K562 (cell line): ENCODE data around the gene CENPI. TPM values are rescaled to one million over a fixed set of nuclear protein-coding genes. Genes with fewer than 3 reads are reported as not detected.

ENCODE experiments used
- ATAC-seq: fragments of 200-7000 bp; cut with Tn5 transposase; 3 replicates; pipeline ENCODE4 v1.9.1; 2020; ENCODE audit warnings: moderate library complexity
- BruUV-seq: library from RNA; stranded (reverse); fragments of 400-500 nt; replicated peaks from 2 replicates; lab custom pipeline; 2021; lab: Mats Ljungman, UMichigan
- CTCF ChIA-PET: fragments of 300-600 bp; formaldehyde crosslinking; extraction: SDS; loops from one replicate; lab custom pipeline; 2021; ENCODE audit warnings: low intra/inter-chr PET ratio; lab: Yijun Ruan, JAX
- POLR2A ChIA-PET: fragments of 300-600, 350-650 bp; sonication (Branson Sonifier 250); formaldehyde crosslinking; extraction: SDS; loops from one replicate; lab custom pipeline; 2021; ENCODE audit warnings: antibody characterized with exemption, inconsistent platforms; lab: Yijun Ruan, JAX
- DNase-seq, 4 experiments: peaks; one replicate each; pipeline versions ENCODE4 v3.0.0 to v3.0.0-alpha.2; 2011 to 2018; ENCODE audit warnings: low spot score in 3 of 4, mixed read lengths in 3 of 4; ENCODE audit errors: extremely low read depth in 1 of 4
- FAIRE-seq: peaks from 2 replicates; lab custom pipeline; 2011; peaks lifted over from hg19 to GRCh38; lab: Jason Lieb, UNC
- H2AFZ ChIP-seq: 2 replicates; pipeline ENCODE4 v1.6.0; 2011; ENCODE audit warnings: low read depth, low read length, control low read depth, inconsistent platforms
- H3K27ac ChIP-seq: fragments of 200-600 bp; 3 replicates; pipeline ENCODE4 v1.8.0; 2011; ENCODE audit warnings: low read depth, mild to moderate bottlenecking, control low read depth, inconsistent platforms, low read length, moderate library complexity, mixed read lengths; ENCODE audit errors: extremely low read depth
- H3K27me3 ChIP-seq, 2 experiments: fragments of 300-600 bp in 1 of 2; 2 replicates in 1 of 2; 3 replicates in 1 of 2; pipeline versions ENCODE4 v1.6.0 to v1.8.0; 2011; ENCODE audit warnings: inconsistent platforms in 2 of 2, low read length in 2 of 2, mild to moderate bottlenecking in 1 of 2, mixed read lengths in 1 of 2, moderate library complexity in 1 of 2; ENCODE audit not compliant: control insufficient read depth in 2 of 2, insufficient read depth in 2 of 2
- H3K36me3 ChIP-seq: fragments of 300-600 bp; 3 replicates; pipeline ENCODE4 v1.8.0; 2011; ENCODE audit warnings: mild to moderate bottlenecking, low read length, inconsistent platforms; ENCODE audit not compliant: control insufficient read depth, insufficient read depth
- H3K4me1 ChIP-seq, 2 experiments: fragments of 200-600 bp in 1 of 2; replicated peaks in 1 of 2; 2 replicates in 1 of 2; 3 replicates in 1 of 2; pipeline versions ENCODE4 v1.5.1 to v1.8.0; 2011; ENCODE audit warnings: inconsistent platforms in 2 of 2, low read length in 2 of 2, mild to moderate bottlenecking in 1 of 2, mixed read lengths in 1 of 2, moderate library complexity in 1 of 2; ENCODE audit not compliant: control insufficient read depth in 2 of 2, insufficient read depth in 2 of 2
- H3K4me2 ChIP-seq: 2 replicates; pipeline ENCODE4 v1.6.1; 2011; ENCODE audit warnings: low read length, control low read depth, inconsistent platforms, mixed read lengths; ENCODE audit not compliant: insufficient read depth
- H3K4me3 ChIP-seq: fragments of 200-600 bp; sonication (generic), shearing (Covaris generic); 2 replicates; pipeline ENCODE4 v1.5.1; 2016; ENCODE audit warnings: control low read depth, inconsistent platforms
- H3K79me2 ChIP-seq: fragments of 200-600 bp; 3 replicates; pipeline ENCODE4 v1.8.0; 2011; ENCODE audit warnings: low read length, inconsistent platforms; ENCODE audit not compliant: control insufficient read depth, insufficient read depth
- H3K9ac ChIP-seq, 2 experiments: 2 replicates each; pipeline versions ENCODE4 v1.6.0 to v1.6.1; 2011; ENCODE audit warnings: low read depth in 2 of 2, low read length in 2 of 2, control low read depth in 1 of 2, inconsistent platforms in 1 of 2, mild to moderate bottlenecking in 1 of 2, mixed read lengths in 1 of 2; ENCODE audit not compliant: insufficient read depth in 1 of 2
- H3K9me1 ChIP-seq: one replicate; pipeline ENCODE4 v1.6.0; 2011; ENCODE audit warnings: inconsistent platforms, mild to moderate bottlenecking, low read length, moderate library complexity; ENCODE audit not compliant: control insufficient read depth, insufficient read depth
- H3K9me3 ChIP-seq: replicated peaks from 2 replicates; pipeline ENCODE4 v1.5.1; 2011; ENCODE audit warnings: low read depth, low read length, inconsistent platforms; ENCODE audit not compliant: control insufficient read depth, insufficient read depth
- H4K20me1 ChIP-seq: replicated peaks from 2 replicates; pipeline ENCODE4 v1.6.1; 2011; ENCODE audit warnings: low read length, inconsistent platforms, mixed read lengths; ENCODE audit not compliant: control insufficient read depth, insufficient read depth
- CBFA2T2 ChIP-seq: fragments of 450-650 bp; conservative IDR thresholded peaks from 2 replicates; pipeline ENCODE4 v1.6.1; 2017; ENCODE audit warnings: mild to moderate bottlenecking
- CEBPB ChIP-seq: fragments of 450-650 bp; IDR thresholded peaks from 2 replicates; pipeline ENCODE4 v1.6.1; 2016; ENCODE audit warnings: missing genetic modification characterization, missing compliant biosample characterization
- CEBPG ChIP-seq, 3 experiments: fragments of 200-800 bp in 1 of 3; sonication (Bioruptor generic) in 1 of 3; sonication (generic) in 1 of 3; formaldehyde crosslinking in 1 of 3; IDR thresholded peaks in 2 of 3; conservative IDR thresholded peaks in 1 of 3; 2 replicates each; pipeline versions ENCODE4 v1.6.1 to v1.8.0; 2016 to 2022; ENCODE audit warnings: missing compliant biosample characterization in 2 of 3, missing genetic modification characterization in 2 of 3, mild to moderate bottlenecking in 1 of 3, missing genetic modification reagents in 1 of 3
- CTBP1 ChIP-seq: fragments of 450-650 bp; IDR thresholded peaks from 2 replicates; pipeline ENCODE4 v1.6.1; 2016; ENCODE audit warnings: borderline replicate concordance
- DPF2 ChIP-seq: fragments of 450-650 bp; IDR thresholded peaks from 2 replicates; pipeline ENCODE4 v1.6.1; 2016
- JUND ChIP-seq, 2 experiments: IDR thresholded peaks; 2 replicates in 1 of 2; 3 replicates in 1 of 2; pipeline ENCODE4 v1.6.1; 2011; ENCODE audit warnings: borderline replicate concordance in 2 of 2, low read depth in 2 of 2, low read length in 2 of 2, improper control_type of control experiment in 1 of 2, missing biosample characterization in 1 of 2, missing genetic modification characterization in 1 of 2, missing genetic modification reagents in 1 of 2
- LCOR ChIP-seq: sonication (generic); formaldehyde crosslinking; IDR thresholded peaks from 2 replicates; pipeline ENCODE4 v1.8.0; 2022; ENCODE audit warnings: mild to moderate bottlenecking, missing genetic modification reagents
- MAFF ChIP-seq: IDR thresholded peaks from 2 replicates; pipeline ENCODE4 v1.6.1; 2012; ENCODE audit warnings: low read length, improper control_type of control experiment
- PBX2 ChIP-seq, 2 experiments: IDR thresholded peaks in 1 of 2; conservative IDR thresholded peaks in 1 of 2; 2 replicates each; pipeline ENCODE4 v1.6.1; 2016; ENCODE audit warnings: low read depth in 2 of 2, mild to moderate bottlenecking in 1 of 2, missing compliant biosample characterization in 1 of 2, missing genetic modification characterization in 1 of 2, moderate library complexity in 1 of 2
- RNF2 ChIP-seq: sonication (generic); IDR thresholded peaks from 2 replicates; pipeline ENCODE4 v1.6.1; 2016
- SMAD2 ChIP-seq: fragments of 150-350 bp; IDR thresholded peaks from 2 replicates; pipeline ENCODE4 v1.6.1; 2014; ENCODE audit warnings: low read depth, mild to moderate bottlenecking, low read length
- SMARCA4 ChIP-seq: fragments of 450-650 bp; IDR thresholded peaks from 2 replicates; pipeline ENCODE4 v1.6.1; 2016
- SRSF1 ChIP-seq: fragments of 200-400 bp; formaldehyde crosslinking; IDR thresholded peaks from 2 replicates; pipeline ENCODE4 v1.6.1; 2017; ENCODE audit warnings: mild to moderate bottlenecking, low read depth, low read length, moderate library complexity
- ZC3H11A ChIP-seq: IDR thresholded peaks from 2 replicates; pipeline ENCODE4 v1.6.1; 2012; ENCODE audit warnings: low read depth, low read length, improper control_type of control experiment
- ZEB2 ChIP-seq: fragments of 450-650 bp; IDR thresholded peaks from 2 replicates; pipeline ENCODE4 v1.6.1; 2016
- ZNF445 ChIP-seq: fragments of 250-450 bp; sonication (Bioruptor Pico); IDR thresholded peaks from 2 replicates; pipeline ENCODE4 v1.4.0; 2020; ENCODE audit warnings: low read depth, mild to moderate bottlenecking, moderate library complexity
- ZNF77 ChIP-seq: fragments of 250-450 bp; sonication (Bioruptor Pico); IDR thresholded peaks from 2 replicates; pipeline ENCODE4 v1.5.0; 2020
- ZNF830 ChIP-seq: fragments of 250-450 bp; sonication (Bioruptor Pico); IDR thresholded peaks from 2 replicates; pipeline ENCODE4 v1.5.0; 2021; ENCODE audit warnings: mild to moderate bottlenecking
- in situ Hi-C: fragments of 300-500 bp; cut with MboI; formaldehyde crosslinking; loops from 4 replicates; pipeline ENCODE4 v1.15.0; 2018; ENCODE audit warnings: inconsistent platforms, mixed read lengths
- intact Hi-C: fragments of 100-400 bp; cut with micrococcal nuclease; formaldehyde crosslinking; loops from 2 replicates; pipeline ENCODE4 v1.14.2; 2022
- polyA plus RNA-seq, 8 experiments: library from polyadenylated mRNA; depleted of rRNA in 4 of 8; stranded (reverse) in 5 of 8; unstranded in 3 of 8; fragments of >200 nt; fragmentation: Nextera tagmentation in 2 of 8; fragmentation: Illumina TruSeq in 1 of 8; extraction: Ambion mirVana in 2 of 8; extraction: Trizol in 1 of 8; gene quantifications; 2 replicates each; pipeline versions ENCODE4 v1.2.1 to v1.2.3, GENCODE V29; 2011 to 2014; ENCODE audit warnings: inconsistent platforms in 1 of 8, missing spikeins in 1 of 8
- total RNA-seq, 7 experiments: library from RNA; depleted of rRNA in 6 of 7; stranded (reverse); fragments of >200 nt in 6 of 7; fragmentation: Illumina TruSeq in 2 of 7; extraction: Trizol in 2 of 7; gene quantifications; 2 replicates each; pipeline versions ENCODE4 v1.2.1 to v1.2.3, GENCODE V29; 2011 to 2021; ENCODE audit warnings: low replicate concordance in 1 of 7

The CENPI gene
- total and polyA plus RNA-seq, 9 of the 15 experiments (the other 6 are each of a cell fraction or from before 2014, with no cell fraction given): 6.6 to 23.5 (median 14.9) TPM

GRCh38 chrX:101057093-101057714 is 40.8 kb upstream of the CENPI start (continued):
- TF ChIP-seq JUND (IDR thresholded peaks at IDR 0.05; ENCODE audit: borderline replicate concordance, low read depth, low read length) (peak; percentile 41; the same call in 1 of the 2 replicates), JUND (tag; IDR thresholded peaks at IDR 0.05; ENCODE audit: borderline replicate concordance, low read depth, low read length) (no peak), LCOR (CRISPR knock-in tag) (peak; percentile 81), CEBPB (peak; percentile 60), DPF2 (peak; percentile 80), ZEB2 (0 out of 2 replicates have a peak, but pooled peaks have one; percentile 23), CEBPG (CRISPR knock-in tag; IDR thresholded peaks at IDR 0.05) (peak; percentile 47; the same call in 1 of the 2 replicates), CEBPG (tag; conservative IDR thresholded peaks at IDR 0.05 in 1 of 2, IDR thresholded peaks at IDR 0.05 in 1 of 2) (peak; percentile 13 to 80; a peak in 2 of 4 replicates), SMARCA4 (peak; percentile 66), CBFA2T2 (peak; percentile 57)

- H3K9me1 ChIP-seq: no peaks in the 10 kb centered on the region
- no peak for DNase-seq
- no peaks in the 10 kb centered on the region for H3K9me3 ChIP-seq
- no TSS peak for BruUV-seq
- H3K79me2 ChIP-seq: no peaks in the 10 kb centered on the region
- H3K4me2 ChIP-seq: no peak overlapping the region
- POLR2A ChIA-PET: no interaction called here
- CTCF ChIA-PET: no interaction called here
- H4K20me1 ChIP-seq: no peaks in the 10 kb centered on the region
- H3K27ac ChIP-seq: no peak overlapping the region
- FAIRE-seq: no peak
- intact Hi-C loops: no loop called here
- in situ Hi-C loops: no loop called here
- ATAC-seq: no peak
- H2AFZ ChIP-seq: no peak overlapping the region
- TF ChIP-seq SRSF1: no peak
- TF ChIP-seq MAFF: no peak
- no peak for TF ChIP-seq SMAD2
- no peak for TF ChIP-seq RNF2
- no peak for TF ChIP-seq CTBP1
- TF ChIP-seq PBX2 (CRISPR knock-in tag; IDR thresholded peaks at IDR 0.05; ENCODE audit: low read depth): no peak
- no peak for TF ChIP-seq PBX2 (tag; conservative IDR thresholded peaks at IDR 0.05; ENCODE audit: low read depth)
- TF ChIP-seq ZC3H11A: no peak
- no peak for TF ChIP-seq ZNF77 (CRISPR knock-in tag)
- TF ChIP-seq ZNF830: no peak
- no peak for TF ChIP-seq ZNF445 (CRISPR knock-in tag)
- H3K36me3 ChIP-seq: no peaks in the 10 kb centered on the region
- H3K9ac ChIP-seq: no peak overlapping the region
- H3K27me3 ChIP-seq: no peaks in the 10 kb centered on the region
- H3K4me3 ChIP-seq: no peak overlapping the region
- no peaks in the 10 kb centered on the region; a peak in 1 of 5 replicates for H3K4me1 ChIP-seq
Observed at GRCh38 chrX:101062176-101062575, 35.8 kb upstream of the CENPI start.
